Stomach (tissue), 9 donors: ENCODE results near the gene PELI2. TPM values are rescaled to one million over a fixed set of nuclear protein-coding genes. Genes with fewer than 3 reads are reported as not detected.

Experiments used
- DNase-seq, 2 donors: peaks; one replicate each; pipeline versions ENCODE4 v3.0.0 to v3.0.0-alpha.2; 2013 to 2019
- H3K27ac ChIP-seq, 5 donors: fragments of 200-600 bp in 4 of 5; sonication (generic) in 4 of 5; one replicate each; pipeline ENCODE4 v1.5.1; 2013 to 2019; ENCODE audit warnings: mild to moderate bottlenecking in 1 of 5, moderate library complexity in 1 of 5
- H3K27me3 ChIP-seq, 3 donors: fragments of 200-600 bp; sonication (generic); one replicate each; pipeline ENCODE4 v1.5.1; 2017 to 2019; ENCODE audit warnings: mixed run types in 1 of 3
- H3K36me3 ChIP-seq, 4 donors: fragments of 200-600 bp; sonication (generic); 1 replicate in 3 of 4; 2 replicates in 1 of 4; pipeline ENCODE4 v1.5.1; 2016 to 2019
- H3K4me1 ChIP-seq, 4 donors: fragments of 200-600 bp; sonication (generic); one replicate each; pipeline ENCODE4 v1.5.1; 2016 to 2019
- H3K4me3 ChIP-seq, 4 donors: fragments of 200-600 bp; sonication (generic) in 3 of 4; one replicate each; pipeline ENCODE4 v1.5.1; 2016 to 2019; ENCODE audit warnings: mild to moderate bottlenecking in 1 of 4
- H3K9me3 ChIP-seq, 4 donors: fragments of 200-600 bp; sonication (generic); one replicate each; pipeline ENCODE4 v1.5.1; 2016 to 2019
- CTCF ChIP-seq, 7 experiments: fragments of 450-650 bp in 4 of 7; fragments of 200-600 bp in 3 of 7; sonication (generic) in 3 of 7; IDR thresholded peaks; one replicate each; pipeline ENCODE4 v1.5.1; 2016 to 2019; ENCODE audit warnings: antibody characterized with exemption in 7 of 7, control low read depth in 2 of 7, mild to moderate bottlenecking in 1 of 7
- EP300 ChIP-seq: sonication (generic); formaldehyde crosslinking; IDR thresholded peaks from one replicate; pipeline ENCODE4 v1.6.1; 2017; ENCODE audit warnings: antibody characterized with exemption
- POLR2A ChIP-seq, 4 donors: fragments of 450-650 bp; IDR thresholded peaks; one replicate each; pipeline ENCODE4 v1.6.1; 2016; ENCODE audit warnings: antibody characterized with exemption in 4 of 4, control low read depth in 2 of 4, mild to moderate bottlenecking in 1 of 4, moderate library complexity in 1 of 4
- POLR2AphosphoS5 ChIP-seq, 3 donors: sonication (generic); formaldehyde crosslinking; IDR thresholded peaks; one replicate each; pipeline ENCODE4 v1.6.1; 2016; ENCODE audit warnings: antibody characterized with exemption in 3 of 3
- WGBS, 5 donors: extraction: QIAGEN DNeasy Blood & Tissue Kit in 3 of 5; methylation state at CpG; one replicate each; pipeline versions ENCODE4 v1.1.5 to v1.1.7; 2013 to 2018; 5-methylcytosine and 5-hydroxymethylcytosine counted together
- intact Hi-C: fragments of 100-400 bp; cut with DNase I; formaldehyde crosslinking; loops from one replicate; pipeline ENCODE4 v1.15.1; 2023; ENCODE audit warnings: low total_unique reads
- polyA plus RNA-seq, 3 donors: library from polyadenylated mRNA; stranded (reverse); fragments of 200-250 nt; gene quantifications; one replicate each; pipeline ENCODE4 v1.2.3, GENCODE V29; 2013
- total RNA-seq, 5 donors: library from RNA; depleted of rRNA; stranded (reverse); fragments of >200 nt; gene quantifications; one replicate each; pipeline versions ENCODE4 v1.1.0 to v1.2.3, GENCODE V29; 2014 to 2016
- donor health status: healthy with polysubstance abuse.
- donor health status: Bipolar disorder and iron deficiency.
- donor health status: healthy.

The PELI2 gene
- total and polyA plus RNA-seq, 8 donors, result 3.0 to 48.3 (median 10.6) TPM

GRCh38 chr14:56211084-56211483 lies 92.9 kb downstream of the PELI2 start:
- no peaks in the 10 kb centered on the region for H3K36me3 ChIP-seq
- peaks cover 0 to 28% (median 9%) of the 10 kb centered on the region in 4 donors for H3K4me1 ChIP-seq
- no peak overlapping the region for H3K27ac ChIP-seq
- no peak for TF ChIP-seq POLR2AphosphoS5 (IDR thresholded peaks at IDR 0.05)
- no peak for TF ChIP-seq EP300
- no peak for TF ChIP-seq POLR2A (IDR thresholded peaks at IDR 0.05)
- no peak for TF ChIP-seq CTCF (IDR thresholded peaks at IDR 0.05)
- no peaks in the 10 kb centered on the region for H3K27me3 ChIP-seq
- DNase-seq, result no peak
- no peaks in the 10 kb centered on the region for H3K9me3 ChIP-seq
- no peak overlapping the region for H3K4me3 ChIP-seq
- WGBS, 5 donors, result 82 to 93% (median 89%) methylated on average over 3 of the region's 3 CpGs
- intact Hi-C loops, result no loop called here

GRCh38 chr14:56211844-56212243 lies 93.6 kb downstream of the PELI2 start:
- H3K4me3 ChIP-seq, result no peak overlapping the region
- H3K9me3 ChIP-seq, result no peaks in the 10 kb centered on the region
- no peaks in the 10 kb centered on the region for H3K36me3 ChIP-seq
- H3K4me1 ChIP-seq, result peaks cover 0 to 28% (median 11%) of the 10 kb centered on the region in 4 donors
- intact Hi-C loops, result no loop called here
- TF ChIP-seq POLR2A (IDR thresholded peaks at IDR 0.05) (no peak), EP300 (no peak), POLR2AphosphoS5 (IDR thresholded peaks at IDR 0.05) (no peak), CTCF (IDR thresholded peaks at IDR 0.05) (no peak)
- 77 to 99% (median 93%) methylated on average over 2 of the region's 2 CpGs for WGBS, 5 donors
- no peak overlapping the region for H3K27ac ChIP-seq
- no peaks in the 10 kb centered on the region for H3K27me3 ChIP-seq
- no peak for DNase-seq

- Histone ChIP-seq H3K27ac (no peak overlapping the region), H3K4me1 (peaks cover 6 to 28% (median 13%) of the 10 kb centered on the region in 4 donors), H3K27me3 (no peaks in the 10 kb centered on the region), H3K4me3 (no peak overlapping the region), H3K9me3 (no peaks in the 10 kb centered on the region), H3K36me3 (no peaks in the 10 kb centered on the region)
- TF ChIP-seq EP300 (no peak), CTCF (IDR thresholded peaks at IDR 0.05) (no peak), POLR2AphosphoS5 (IDR thresholded peaks at IDR 0.05) (no peak), POLR2A (IDR thresholded peaks at IDR 0.05) (no peak)
- WGBS, 5 donors, result 67 to 85% (median 77%) methylated on average over 2 of the region's 2 CpGs
- intact Hi-C loops, result no loop called here
- no peak for DNase-seq
Observed at GRCh38 chr14:56212521-56212920, 94.3 kb downstream of the PELI2 start.

GRCh38 chr14:56213306-56213705 lies 95.1 kb downstream of the PELI2 start:
- no peak for TF ChIP-seq CTCF (IDR thresholded peaks at IDR 0.05)
- no peak for TF ChIP-seq POLR2A (IDR thresholded peaks at IDR 0.05)
- TF ChIP-seq POLR2AphosphoS5 (IDR thresholded peaks at IDR 0.05), result no peak
- no peak for TF ChIP-seq EP300
- no peak for DNase-seq
- intact Hi-C loops, result no loop called here
- Histone ChIP-seq H3K4me3 (no peak overlapping the region), H3K9me3 (no peaks in the 10 kb centered on the region), H3K36me3 (no peaks in the 10 kb centered on the region), H3K4me1 (peaks cover 7 to 28% (median 18%) of the 10 kb centered on the region in 4 donors), H3K27me3 (no peaks in the 10 kb centered on the region), H3K27ac (no peak overlapping the region)
- WGBS, 5 donors, result 75 to 92% (median 83%) methylated on average over 1 of the region's 1 CpG
